Myocyte (in vitro differentiated cells): Measurements from ENCODE around the gene NEB. TPM values are rescaled to one million over a fixed set of nuclear protein-coding genes. Genes with fewer than 3 reads are reported as not detected.
"Not testable (repeated sequence)": the region's sequence is repeated elsewhere in the genome, so short reads cannot be mapped to it uniquely, and the experiment has no call there.

Experiments used
- DNase-seq: peaks from one replicate; pipeline ENCODE4 v3.0.0-alpha.2; 2012; ENCODE audit warnings: low read depth
- total RNA-seq: library from RNA; depleted of rRNA; stranded (reverse); fragments of >200 nt; gene quantifications from 2 replicates; pipeline ENCODE4 v1.2.3, GENCODE V29; 2014

NEB gene
- total RNA-seq, 1 donor from 2014 or later, result 1,145 TPM

- no peak for DNase-seq
Observed at GRCh38 chr2:151758744-151759143, 24.5 kb upstream of the NEB start.

- DNase-seq, result no peak
Observed at GRCh38 chr2:151757861-151758260, 23.6 kb upstream of the NEB start.

GRCh38 chr2:151756820-151757219 lies 22.5 kb upstream of the NEB start:
- no peak for DNase-seq

DNA sequence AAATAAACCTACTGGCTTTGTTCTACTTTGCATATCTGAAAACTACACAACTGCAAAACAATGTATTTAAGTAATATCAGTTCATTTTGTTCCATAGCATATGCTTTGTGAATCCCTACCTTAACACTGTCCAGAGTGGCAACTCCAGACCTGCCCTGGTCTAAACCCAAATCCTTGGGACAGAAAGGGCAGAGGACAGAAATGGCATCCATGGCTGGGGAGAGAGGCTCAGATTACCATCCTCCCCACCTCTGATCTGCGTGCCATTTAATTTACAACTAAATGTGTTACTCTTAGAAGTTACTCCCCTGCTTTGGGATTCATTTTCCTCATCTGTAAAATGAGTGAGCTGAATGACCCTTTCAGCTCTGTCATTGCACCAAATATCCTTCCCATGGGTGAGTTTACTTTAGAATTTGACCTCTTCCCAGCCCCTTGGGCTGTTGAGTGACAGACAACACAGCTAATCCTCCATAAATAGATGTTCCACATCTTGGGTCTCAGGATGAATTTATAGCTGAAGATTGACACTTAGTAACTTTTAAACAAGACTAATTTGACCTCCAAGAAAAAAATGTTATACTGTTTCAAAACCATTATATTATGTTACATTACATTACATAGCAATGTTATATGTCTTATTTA lies 20.1 kb upstream of the NEB start:
- peak; percentile 49 for DNase-seq

GRCh38 chr2:151753540-151753939 lies 19.3 kb upstream of the NEB start:
- no peak for DNase-seq

DNA sequence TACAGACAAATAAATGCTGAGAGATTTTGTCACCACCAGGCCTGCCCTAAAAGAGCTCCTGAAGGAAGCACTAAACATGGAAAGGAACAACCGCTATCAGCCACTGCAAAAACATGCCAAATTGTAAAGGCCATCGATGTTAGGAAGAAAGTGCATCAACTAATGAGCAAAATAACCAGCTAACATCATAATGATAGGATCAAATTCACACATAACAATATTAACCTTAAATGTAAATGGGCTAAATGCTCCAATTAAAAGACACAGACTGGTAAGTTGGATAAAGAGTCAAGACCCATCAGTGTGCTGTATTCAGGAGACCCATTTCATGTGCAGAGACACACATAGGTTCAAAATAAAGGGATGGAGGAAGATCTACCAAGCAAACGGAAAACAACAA lies 11.0 kb upstream of the NEB start:
- DNase-seq, result not testable (repeated sequence)

DNA sequence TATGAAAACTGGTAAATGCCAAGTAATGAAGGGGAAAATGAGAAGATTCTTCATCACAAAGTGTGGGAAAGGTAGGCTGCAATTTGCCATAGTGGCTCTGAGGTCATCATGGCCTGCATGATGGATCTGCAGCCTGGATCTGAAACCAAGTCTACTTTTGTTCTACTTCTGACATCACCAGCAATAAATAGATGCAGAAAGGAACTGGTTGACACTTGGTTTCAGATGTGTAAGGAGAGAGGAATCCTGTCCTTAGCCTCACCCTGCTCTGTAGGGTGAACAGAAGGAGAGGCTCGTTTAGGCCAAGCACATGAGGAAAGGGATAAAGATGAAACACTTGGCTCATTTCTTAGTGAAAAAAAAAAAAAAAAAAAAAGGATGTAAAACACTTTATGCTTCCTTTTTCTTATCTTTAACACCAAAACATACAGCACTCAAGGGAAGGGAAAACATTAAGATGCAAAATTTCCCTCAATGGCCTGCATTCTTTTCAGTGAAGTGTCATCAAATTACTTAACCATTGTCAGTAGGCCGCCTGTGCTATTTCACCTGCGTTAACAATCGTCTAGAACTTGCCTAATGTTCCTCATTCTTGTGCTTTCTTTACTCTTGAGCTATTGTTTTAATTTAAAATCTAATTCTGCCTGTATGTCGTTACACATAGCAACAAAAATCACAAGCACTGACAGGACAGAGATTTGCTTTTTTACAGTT lies 3.9 kb downstream of the NEB start:
- peak; percentile 93 for DNase-seq

DNA sequence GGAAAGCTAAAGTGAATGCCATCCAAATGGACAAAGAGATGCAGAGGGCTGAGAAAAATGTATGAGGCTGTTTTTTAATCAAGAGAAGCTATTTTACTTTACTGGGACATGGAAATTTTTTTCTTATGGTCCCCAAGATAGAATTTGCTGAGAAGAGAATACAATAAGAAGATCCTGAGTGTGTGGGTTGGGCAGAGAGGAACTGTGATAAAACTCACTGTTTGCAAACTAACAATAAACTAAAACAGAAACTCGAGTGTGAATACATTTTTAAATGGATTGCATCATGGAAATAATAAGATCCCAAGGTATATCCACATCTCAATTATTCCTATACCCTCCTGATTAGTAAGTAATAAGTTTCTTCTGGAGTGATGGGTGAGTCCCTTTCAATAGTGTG lies 4.4 kb downstream of the NEB start:
- DNase-seq, result no peak

- no peak for DNase-seq
Observed at GRCh38 chr2:151729415-151729811, 4.9 kb downstream of the NEB start.

DNA sequence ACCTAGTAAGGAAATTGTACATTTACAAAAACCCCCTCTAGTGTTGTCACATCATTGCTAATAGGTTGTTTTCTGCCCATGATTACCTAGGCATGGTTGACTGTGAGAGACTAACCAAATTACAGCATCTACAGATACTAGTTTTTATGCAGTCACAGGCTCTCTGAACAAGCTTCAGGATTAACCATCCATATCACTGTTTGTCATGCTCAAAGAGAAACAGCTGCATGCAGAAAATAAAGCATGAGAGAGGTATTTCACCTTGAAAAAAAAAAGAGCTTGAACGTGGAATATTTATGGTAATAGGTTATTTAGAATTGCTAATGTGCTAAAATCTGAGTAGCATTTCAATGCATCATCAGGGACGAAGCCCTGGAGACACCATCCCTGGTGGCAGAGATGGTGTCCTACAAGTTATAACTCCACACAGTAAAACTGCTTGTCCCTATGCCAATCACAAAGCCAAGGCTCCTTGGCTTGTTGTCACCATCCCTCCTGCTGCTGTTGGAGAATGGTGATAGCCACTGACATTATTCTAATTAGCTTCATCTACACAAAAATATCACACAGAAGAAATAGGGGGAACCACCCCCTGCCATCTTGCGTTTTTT lies 5.4 kb downstream of the NEB start:
- DNase-seq, result no peak

GRCh38 chr2:151727593-151728552 lies 6.4 kb downstream of the NEB start:
- no peak for DNase-seq

DNA sequence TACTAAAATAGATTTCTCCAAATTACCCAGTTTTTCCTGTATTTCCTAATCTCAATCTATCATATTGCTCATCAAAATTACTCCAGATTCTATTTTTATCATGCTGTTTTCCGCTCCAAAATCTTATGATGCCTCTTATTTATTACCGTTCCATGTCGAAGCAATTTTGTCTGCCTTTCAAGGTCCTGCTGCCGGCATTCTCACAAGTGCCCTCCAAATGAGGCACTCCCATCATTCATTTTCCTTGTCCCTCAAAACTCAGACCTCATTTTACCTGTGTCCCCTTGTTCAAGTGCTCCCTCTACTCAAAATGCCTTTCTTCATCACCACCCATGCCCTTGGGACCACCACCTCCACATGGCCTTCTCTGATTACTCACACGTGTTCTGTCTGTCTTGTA lies 13.1 kb downstream of the NEB start:
- DNase-seq, result no peak

GRCh38 chr2:151720521-151720920 lies 13.8 kb downstream of the NEB start:
- no peak for DNase-seq

DNA sequence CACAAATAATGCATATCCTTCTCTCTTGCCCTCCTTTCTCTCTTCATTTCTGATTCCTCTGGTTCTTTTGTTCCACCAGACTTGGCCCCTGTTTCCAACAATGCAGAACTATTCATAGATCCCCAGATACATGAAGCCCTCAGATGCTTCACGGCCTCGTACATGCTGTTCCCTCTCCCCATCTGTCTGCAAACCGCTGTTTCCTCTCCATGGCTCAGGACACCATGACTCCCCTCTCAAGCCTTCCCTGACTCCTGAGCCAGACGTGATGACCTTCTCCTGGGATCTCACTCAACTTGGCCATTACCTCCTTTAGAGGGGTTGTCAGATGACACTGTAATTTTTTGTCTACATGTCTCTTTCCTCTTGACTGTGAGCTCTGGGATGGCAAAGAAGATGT lies 15.5 kb downstream of the NEB start:
- no peak for DNase-seq

DNA sequence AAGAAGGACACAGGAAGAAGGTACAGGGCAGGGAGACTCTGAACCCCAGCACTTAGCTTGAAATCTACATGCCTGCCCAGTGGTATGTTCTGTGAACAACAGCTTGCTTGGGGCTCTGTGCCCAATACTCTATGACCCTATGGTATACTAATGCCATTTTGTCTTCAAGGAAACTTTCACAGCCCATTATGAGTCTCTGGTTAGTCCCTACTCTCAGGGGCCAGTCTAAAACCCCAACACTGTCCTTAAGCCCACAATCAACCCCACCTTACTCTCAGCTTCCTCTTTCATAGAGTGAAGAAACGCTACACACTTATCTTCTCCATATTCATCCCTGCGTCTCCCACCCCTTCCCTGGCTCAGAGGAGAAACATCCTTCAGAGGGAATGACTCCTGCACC lies 16.0 kb downstream of the NEB start:
- DNase-seq, result no peak

DNA sequence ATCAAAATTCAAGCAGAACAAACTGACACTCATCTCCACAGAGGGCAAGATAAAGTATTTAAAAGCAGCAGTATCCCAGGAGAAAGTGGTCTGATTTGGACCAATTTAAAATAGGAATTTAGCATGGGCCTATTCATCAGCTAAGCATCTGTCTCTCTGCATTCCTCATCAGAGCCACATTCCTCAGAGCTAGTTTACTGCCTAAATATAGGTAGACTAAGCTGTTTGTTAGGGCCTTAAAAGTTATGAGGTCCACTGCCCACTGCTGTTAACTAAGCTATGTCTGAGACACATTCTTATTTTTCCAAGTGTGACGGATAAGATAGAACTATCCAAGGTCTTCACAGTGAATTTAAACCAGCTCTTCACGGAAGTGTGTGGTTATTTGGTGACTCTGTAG lies 17.6 kb downstream of the NEB start:
- peak; percentile 68 for DNase-seq

- no peak for DNase-seq
Observed at GRCh38 chr2:151713291-151713903, 20.9 kb downstream of the NEB start.

GRCh38 chr2:151711025-151711424 lies 23.3 kb downstream of the NEB start:
- no peak for DNase-seq

DNA sequence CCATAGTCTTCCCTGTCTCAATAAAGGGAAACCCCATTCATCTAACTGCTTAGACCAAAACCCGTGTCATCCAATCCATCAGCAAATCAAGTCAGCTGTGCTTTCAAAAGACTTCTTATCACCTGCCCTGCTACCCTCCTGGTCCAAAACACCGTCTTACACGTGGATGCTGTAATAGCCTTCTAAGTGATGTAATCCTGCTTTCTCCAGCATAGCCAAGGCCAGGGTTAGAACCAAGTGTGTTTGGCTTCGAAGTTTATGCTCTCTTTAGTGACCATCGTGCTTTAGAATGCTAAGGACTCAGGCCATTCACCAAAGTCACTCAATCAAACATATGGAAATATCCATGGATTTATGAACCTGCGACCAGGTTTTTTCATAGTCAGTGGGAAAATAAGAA lies 25.5 kb downstream of the NEB start:
- no peak for DNase-seq

- no peak for DNase-seq
Observed at GRCh38 chr2:151707857-151708256, 26.4 kb downstream of the NEB start.

GRCh38 chr2:151704480-151704961 lies 29.8 kb downstream of the NEB start:
- DNase-seq, result not testable (repeated sequence)
